ENCODE data around the gene TTC16.

GRCh38 chr9:127765418-127765817 is 49.5 kb downstream of the TTC16 start:
- TF ChIP-seq EP300 (IDR thresholded peaks at IDR 0.05), result no peak
- TF ChIP-seq CTCF (IDR thresholded peaks at IDR 0.05), result no peak
